Vagina (tissue), 2 donors: ENCODE measurements around the gene TMEM18. TPM values are rescaled to one million over a fixed set of nuclear protein-coding genes. Genes with fewer than 3 reads are reported as not detected.

Experiments used
- DNase-seq, 2 donors: peaks; one replicate each; pipeline ENCODE4 v3.0.0-alpha.2; 2017; ENCODE audit errors: extremely low spot score in 2 of 2
- H3K27ac ChIP-seq: fragments of 200-600 bp; sonication (generic); one replicate; pipeline ENCODE4 v1.5.1; 2019
- H3K27me3 ChIP-seq: fragments of 200-600 bp; sonication (generic); one replicate; pipeline ENCODE4 v1.5.1; 2019
- H3K36me3 ChIP-seq, 2 donors: fragments of 200-600 bp; sonication (generic); one replicate each; pipeline ENCODE4 v1.5.1; 2017 to 2019
- H3K4me1 ChIP-seq: fragments of 200-600 bp; sonication (generic); one replicate; pipeline ENCODE4 v1.5.1; 2019
- H3K4me3 ChIP-seq, 2 donors: fragments of 200-600 bp; sonication (generic); 1 replicate in 1 of 2; 2 replicates in 1 of 2; pipeline ENCODE4 v1.5.1; 2016 to 2019
- H3K9me3 ChIP-seq: fragments of 200-600 bp; sonication (generic); one replicate; pipeline ENCODE4 v1.5.1; 2019
- POLR2A ChIP-seq, 2 donors: fragments of 450-650 bp; IDR thresholded peaks; one replicate each; pipeline ENCODE4 v1.6.1; 2017; ENCODE audit warnings: antibody characterized with exemption in 2 of 2, mild to moderate bottlenecking in 2 of 2, moderate library complexity in 2 of 2
- POLR2AphosphoS5 ChIP-seq, 2 donors: sonication (generic); formaldehyde crosslinking; IDR thresholded peaks; one replicate each; pipeline ENCODE4 v1.9.0; 2017; ENCODE audit warnings: antibody characterized with exemption in 2 of 2, mild to moderate bottlenecking in 2 of 2, low read depth in 1 of 2; ENCODE audit not compliant: insufficient read depth in 1 of 2
- intact Hi-C: fragments of 100-400 bp; cut with DNase I; formaldehyde crosslinking; loops from one replicate; pipeline ENCODE4 v1.15.1; 2023
- total RNA-seq: library from RNA; depleted of rRNA; stranded (reverse); fragments of >200 nt; gene quantifications from one replicate; pipeline ENCODE4 v1.2.3, GENCODE V29; 2016
- TF ChIP-seq, protein P1 (sequence below), 3 experiments: fragments of 450-650 bp in 2 of 3; fragments of 200-600 bp in 1 of 3; sonication (generic) in 1 of 3; IDR thresholded peaks; one replicate each; pipeline ENCODE4 v1.5.1; 2017 to 2019; ENCODE audit warnings: antibody characterized with exemption in 3 of 3, mild to moderate bottlenecking in 2 of 3, moderate library complexity in 2 of 3

Gene TMEM18
- total RNA-seq, 1 donor from 2014 or later: 21.1 TPM

DNA sequence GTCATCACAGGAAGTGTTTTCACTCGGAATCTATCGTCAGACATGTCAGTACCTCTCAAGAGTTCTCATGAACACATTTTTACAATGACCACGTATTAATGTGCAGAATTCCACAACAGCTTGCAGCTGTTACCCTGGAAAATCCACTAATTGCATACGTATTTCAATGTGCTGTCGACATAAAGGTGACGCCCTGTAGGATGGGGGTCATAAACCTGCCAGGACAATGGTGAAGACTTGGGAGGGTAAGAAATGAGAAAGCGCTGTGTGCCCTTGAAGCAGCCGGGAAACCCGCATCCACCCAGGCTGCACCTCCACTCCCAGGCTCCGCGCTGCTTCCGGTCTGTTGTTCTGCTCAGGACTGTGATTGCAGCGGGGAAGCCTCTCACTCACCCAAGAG lies 14.0 kb downstream of the TMEM18 start:
- H3K27me3 ChIP-seq: no peaks in the 10 kb centered on the region
- peaks cover 8% of the 10 kb centered on the region for H3K9me3 ChIP-seq
- peaks cover 0 to 12% of the 10 kb centered on the region in 2 donors for H3K36me3 ChIP-seq
- H3K27ac ChIP-seq: no peak overlapping the region
- TF ChIP-seq, protein P1, sequence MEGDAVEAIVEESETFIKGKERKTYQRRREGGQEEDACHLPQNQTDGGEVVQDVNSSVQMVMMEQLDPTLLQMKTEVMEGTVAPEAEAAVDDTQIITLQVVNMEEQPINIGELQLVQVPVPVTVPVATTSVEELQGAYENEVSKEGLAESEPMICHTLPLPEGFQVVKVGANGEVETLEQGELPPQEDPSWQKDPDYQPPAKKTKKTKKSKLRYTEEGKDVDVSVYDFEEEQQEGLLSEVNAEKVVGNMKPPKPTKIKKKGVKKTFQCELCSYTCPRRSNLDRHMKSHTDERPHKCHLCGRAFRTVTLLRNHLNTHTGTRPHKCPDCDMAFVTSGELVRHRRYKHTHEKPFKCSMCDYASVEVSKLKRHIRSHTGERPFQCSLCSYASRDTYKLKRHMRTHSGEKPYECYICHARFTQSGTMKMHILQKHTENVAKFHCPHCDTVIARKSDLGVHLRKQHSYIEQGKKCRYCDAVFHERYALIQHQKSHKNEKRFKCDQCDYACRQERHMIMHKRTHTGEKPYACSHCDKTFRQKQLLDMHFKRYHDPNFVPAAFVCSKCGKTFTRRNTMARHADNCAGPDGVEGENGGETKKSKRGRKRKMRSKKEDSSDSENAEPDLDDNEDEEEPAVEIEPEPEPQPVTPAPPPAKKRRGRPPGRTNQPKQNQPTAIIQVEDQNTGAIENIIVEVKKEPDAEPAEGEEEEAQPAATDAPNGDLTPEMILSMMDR (IDR thresholded peaks at IDR 0.05): no peak
- TF ChIP-seq POLR2A (IDR thresholded peaks at IDR 0.05) (no peak), POLR2AphosphoS5 (IDR thresholded peaks at IDR 0.05; ENCODE audit: insufficient read depth in 1 of 2, low read depth in 1 of 2) (no peak)
- intact Hi-C loops: no loop called here
- DNase-seq: no peak
- no peak overlapping the region for H3K4me3 ChIP-seq
- H3K4me1 ChIP-seq: no peaks in the 10 kb centered on the region

DNA sequence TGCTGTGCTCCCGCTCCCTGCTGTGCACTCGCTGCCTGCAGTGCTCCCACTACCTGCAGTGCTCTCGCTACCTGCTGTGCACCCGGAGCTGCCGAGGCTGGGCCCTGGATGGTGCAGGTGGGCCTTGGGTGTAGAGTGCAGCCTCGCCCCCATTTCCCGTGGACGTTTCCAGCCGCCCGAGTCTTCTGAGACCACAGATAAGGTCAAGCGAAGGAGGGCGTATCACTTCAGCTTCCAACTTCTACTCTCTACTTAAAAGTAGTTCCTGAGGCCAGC lies 15.9 kb downstream of the TMEM18 start:
- H3K27me3 ChIP-seq: no peaks in the 10 kb centered on the region
- TF ChIP-seq, protein P1 (IDR thresholded peaks at IDR 0.05): no peak
- TF ChIP-seq POLR2A (IDR thresholded peaks at IDR 0.05): no peak
- no peak for TF ChIP-seq POLR2AphosphoS5 (IDR thresholded peaks at IDR 0.05; ENCODE audit: insufficient read depth in 1 of 2, low read depth in 1 of 2)
- no peak overlapping the region for H3K4me3 ChIP-seq
- peaks cover 8% of the 10 kb centered on the region for H3K9me3 ChIP-seq
- no peaks in the 10 kb centered on the region for H3K4me1 ChIP-seq
- H3K36me3 ChIP-seq: peaks cover 0 to 9% of the 10 kb centered on the region in 2 donors
- intact Hi-C loops: no loop called here
- H3K27ac ChIP-seq: no peak overlapping the region
- DNase-seq: no peak

DNA sequence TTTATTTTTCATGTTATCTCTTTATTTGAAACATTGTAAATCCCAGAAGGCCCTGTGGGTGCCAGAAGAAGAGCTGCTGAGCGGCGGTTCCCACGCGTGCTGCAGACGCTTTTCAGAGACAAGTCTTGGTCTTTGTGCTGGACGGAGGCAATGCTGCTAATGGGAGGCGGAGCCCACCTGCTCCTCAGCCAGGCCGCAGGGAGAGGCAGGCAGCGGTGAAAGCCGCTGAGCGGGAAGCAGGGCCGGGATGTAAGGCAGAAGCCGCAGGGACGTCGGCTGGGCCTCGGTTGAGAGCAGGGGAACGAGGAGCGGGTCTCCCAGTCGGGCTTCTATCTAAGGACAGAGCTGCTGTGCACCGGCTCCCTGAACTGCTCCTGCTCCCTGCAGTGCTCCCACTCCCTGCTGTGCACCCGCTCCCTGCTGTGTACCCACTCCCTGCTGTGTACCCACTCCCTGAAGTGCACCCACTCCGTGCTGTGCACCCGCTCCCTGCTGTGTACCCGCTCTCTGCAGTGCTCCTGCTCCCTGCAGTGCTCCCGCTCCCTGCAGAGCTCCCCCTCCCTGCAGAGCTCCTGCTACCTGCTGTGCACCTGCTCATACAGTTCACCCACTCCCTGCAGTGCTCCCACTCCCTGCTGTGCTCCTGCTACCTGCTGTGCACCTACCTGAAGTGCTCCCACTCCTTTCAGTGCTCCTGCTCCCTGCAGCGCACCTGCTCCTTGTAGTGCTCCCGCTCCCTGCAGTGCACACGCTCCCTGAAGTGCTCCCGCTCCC lies 16.4 kb downstream of the TMEM18 start:
- Histone ChIP-seq H3K27me3 (no peaks in the 10 kb centered on the region), H3K4me1 (no peaks in the 10 kb centered on the region), H3K36me3 (peaks cover 0 to 4% of the 10 kb centered on the region in 2 donors), H3K27ac (no peak overlapping the region), H3K4me3 (no peak overlapping the region), H3K9me3 (peaks cover 6% of the 10 kb centered on the region)
- DNase-seq: no peak
- TF ChIP-seq POLR2AphosphoS5 (IDR thresholded peaks at IDR 0.05; ENCODE audit: insufficient read depth in 1 of 2, low read depth in 1 of 2) (no peak), POLR2A (IDR thresholded peaks at IDR 0.05) (no peak)
- TF ChIP-seq, protein P1 (IDR thresholded peaks at IDR 0.05): no peak
- intact Hi-C loops: no loop called here

DNA sequence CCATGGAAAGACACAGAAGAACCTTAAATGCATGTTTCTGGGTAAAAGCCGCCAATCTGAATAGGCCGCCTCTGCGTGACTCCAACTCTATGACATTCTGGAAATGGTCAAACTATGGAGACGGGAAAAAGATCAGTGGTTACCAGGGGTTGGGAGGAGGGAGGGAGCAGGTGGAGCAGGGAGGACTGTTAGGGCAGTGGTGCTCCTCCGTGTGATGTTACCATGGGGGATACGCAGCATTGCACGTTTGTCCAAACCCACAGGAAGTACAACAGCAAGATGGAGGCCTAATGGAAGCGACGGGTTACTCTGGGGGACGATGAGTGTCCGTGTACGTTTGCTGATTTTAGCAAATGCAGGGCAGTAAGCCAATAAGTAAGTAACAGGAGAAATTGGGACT lies 17.2 kb downstream of the TMEM18 start:
- Histone ChIP-seq H3K4me3 (no peak overlapping the region), H3K27ac (no peak overlapping the region), H3K9me3 (no peaks in the 10 kb centered on the region), H3K36me3 (no peaks in the 10 kb centered on the region), H3K4me1 (no peaks in the 10 kb centered on the region), H3K27me3 (no peaks in the 10 kb centered on the region)
- no peak for TF ChIP-seq POLR2A (IDR thresholded peaks at IDR 0.05)
- TF ChIP-seq POLR2AphosphoS5 (IDR thresholded peaks at IDR 0.05; ENCODE audit: insufficient read depth in 1 of 2, low read depth in 1 of 2): no peak
- TF ChIP-seq, protein P1 (IDR thresholded peaks at IDR 0.05): no peak
- DNase-seq: no peak
- intact Hi-C loops: no loop called here

DNA sequence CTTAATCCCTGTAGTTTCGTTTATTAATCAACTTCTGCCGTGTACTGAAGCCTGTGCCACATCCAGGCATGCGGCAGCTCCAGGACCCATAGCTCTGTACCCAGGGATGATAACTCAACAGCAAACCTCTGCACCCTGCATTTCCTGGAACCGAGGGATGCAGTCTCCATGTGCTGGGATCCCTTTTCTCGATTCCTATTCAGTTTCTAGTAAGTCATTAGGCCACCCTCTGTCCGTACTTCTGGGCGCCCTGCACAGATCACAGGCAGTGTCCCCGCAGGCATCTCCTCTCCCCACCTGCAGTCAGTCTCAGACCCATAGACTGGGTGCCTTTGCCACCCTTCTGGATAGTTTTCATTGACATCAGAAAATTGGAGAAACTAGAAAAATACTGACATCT lies 18.8 kb downstream of the TMEM18 start:
- no peak for DNase-seq
- no peak overlapping the region for H3K4me3 ChIP-seq
- H3K27me3 ChIP-seq: no peaks in the 10 kb centered on the region
- no peaks in the 10 kb centered on the region for H3K4me1 ChIP-seq
- H3K9me3 ChIP-seq: no peaks in the 10 kb centered on the region
- H3K27ac ChIP-seq: no peak overlapping the region
- H3K36me3 ChIP-seq: no peaks in the 10 kb centered on the region
- TF ChIP-seq, protein P1 (IDR thresholded peaks at IDR 0.05): no peak
- TF ChIP-seq POLR2AphosphoS5 (IDR thresholded peaks at IDR 0.05; ENCODE audit: insufficient read depth in 1 of 2, low read depth in 1 of 2) (no peak), POLR2A (IDR thresholded peaks at IDR 0.05) (no peak)
- intact Hi-C loops: no loop called here
